ENCODE measurements around the gene RASAL3. TPM values are rescaled to one million over a fixed set of nuclear protein-coding genes. Genes with fewer than 3 reads are reported as not detected.

Gene RASAL3
- total RNA-seq, 1 experiment from 2014 or later: 1.9 TPM

GRCh38 chr19:15428956-15429824 is 35.2 kb downstream of the RASAL3 start:
- H2BK20ac ChIP-seq (ENCODE audit: low read depth, low read length, poor library complexity, severe bottlenecking): no peak overlapping the region
- H4K20me1 ChIP-seq (ENCODE audit: control insufficient read depth, insufficient read depth, insufficient read length): no peaks in the 10 kb centered on the region
- Mint-ChIP-seq H3K9me3 (no peaks in the 10 kb centered on the region; a peak in 1 of 5 replicates), H3K27me3 (ENCODE audit: low read depth) (no peaks in the 10 kb centered on the region), H3K4me1 (peaks cover 20 to 22% of the 10 kb centered on the region in 2 experiments), H3K36me3 (ENCODE audit: insufficient read depth in 1 of 3, low read depth in 3 of 3) (peaks cover 23 to 30% (median 26%) of the 10 kb centered on the region in 3 experiments), H3K27ac (no peak overlapping the region), H3K4me3 (no peak overlapping the region; a peak in 1 of 5 replicates)
- no peak overlapping the region for H2AK5ac ChIP-seq (ENCODE audit: insufficient read length, low read length)
- no peak overlapping the region for H3K56ac ChIP-seq (ENCODE audit: insufficient read length, low read depth, low read length)
- no peak overlapping the region for H2BK15ac ChIP-seq (ENCODE audit: low read depth, low read length)
- no peaks in the 10 kb centered on the region for H3K27me3 ChIP-seq (ENCODE audit: insufficient read depth, low read length)
- no CpG with 5 or more reads among the region's 22 CpGs for WGBS (ENCODE audit: extremely low coverage, insufficient read length, low lambda C conversion rate)
- no peak overlapping the region for H4K91ac ChIP-seq (ENCODE audit: insufficient read length, low read depth, low read length)
- H3K23ac ChIP-seq (ENCODE audit: insufficient read length, low read depth, low read length): no peak overlapping the region
- H3K14ac ChIP-seq (ENCODE audit: insufficient read depth, low read length): no peak overlapping the region
- no peak overlapping the region for H3K4ac ChIP-seq (ENCODE audit: low read depth, low read length)
- H3K27ac ChIP-seq (ENCODE audit: insufficient read length, low read depth, low read length): no peak overlapping the region
- H3K79me2 ChIP-seq (ENCODE audit: insufficient read depth, low read length): peaks cover 4% of the 10 kb centered on the region; the same call in 1 of the 2 replicates
- H3K18ac ChIP-seq (ENCODE audit: insufficient read length, low read depth, low read length): no peak overlapping the region
- peaks cover 6% of the 10 kb centered on the region for H3K79me1 ChIP-seq (ENCODE audit: insufficient read depth, low read depth, low read length, poor library complexity, severe bottlenecking)
- no peak overlapping the region for H2BK12ac ChIP-seq (ENCODE audit: insufficient read length, low read depth, low read length)
- TF ChIP-seq CTCF (conservative IDR thresholded peaks at IDR 0.05): no peak
- H3K4me1 ChIP-seq (ENCODE audit: insufficient read depth, low read length): no peaks in the 10 kb centered on the region; the same call in 1 of the 2 replicates
- H3T11ph ChIP-seq (ENCODE audit: low read length): no peak overlapping the region
- H3K4me2 ChIP-seq (ENCODE audit: insufficient read depth, insufficient read length, low read length): no peak overlapping the region
- H2BK120ac ChIP-seq (ENCODE audit: low read depth, low read length, poor library complexity, severe bottlenecking): no peak overlapping the region
- no peak overlapping the region for H2AFZ ChIP-seq (ENCODE audit: low read length)
- no peaks in the 10 kb centered on the region for H3K9me3 ChIP-seq (ENCODE audit: control insufficient read depth, low read depth, low read length)
- DNase-seq: no peak
- H4K5ac ChIP-seq (ENCODE audit: insufficient read length, low read depth, low read length): no peak overlapping the region
- H3K23me2 ChIP-seq (ENCODE audit: insufficient read length, low read depth, low read length, poor library complexity, severe bottlenecking): peaks cover 15% of the 10 kb centered on the region
- no peak overlapping the region for H2BK5ac ChIP-seq (ENCODE audit: insufficient read length, low read length)
- no peak overlapping the region for H4K8ac ChIP-seq (replicated peaks; ENCODE audit: insufficient read length, low read depth, low read length)
- no peak overlapping the region for H3K9ac ChIP-seq (ENCODE audit: extremely low read depth, insufficient read length, low read length)
